Stimulated activated CD4-positive, alpha-beta T cell treated with anti-CD3 and anti-CD28 coated beads, Interleukin-4, amount 100 ng/mL, for 1 hour (primary cell): ENCODE measurements around the gene BIN2.

Experiments used
- DNase-seq: peaks from one replicate; pipeline ENCODE4 v3.0.0-alpha.2; 2020

BIN2 gene

GRCh38 chr12:51323966-51324895 lies at the start of gene BIN2:
BIN2 (minus strand) TSS chr12:51324174; CDS start chr12:51324102, 72 bp downstream.
- DNase-seq: peak; percentile 66

- no peak for DNase-seq
Observed at GRCh38 chr12:51373187-51373586, 49.2 kb upstream of the BIN2 start.

GRCh38 chr12:51372021-51372420 lies 48.0 kb upstream of the BIN2 start:
- DNase-seq: no peak

GRCh38 chr12:51371295-51371953 lies 47.5 kb upstream of the BIN2 start:
- no peak for DNase-seq

GRCh38 chr12:51370667-51371066 lies 46.7 kb upstream of the BIN2 start:
- no peak for DNase-seq

- DNase-seq: no peak
Observed at GRCh38 chr12:51369581-51369980, 45.6 kb upstream of the BIN2 start.

GRCh38 chr12:51368640-51369517 lies 44.9 kb upstream of the BIN2 start:
- peak; percentile 71 for DNase-seq

- no peak for DNase-seq
Observed at GRCh38 chr12:51365276-51365675, 41.3 kb upstream of the BIN2 start.

- DNase-seq: no peak
Observed at GRCh38 chr12:51364001-51364400, 40.0 kb upstream of the BIN2 start.

- DNase-seq: no peak
Observed at GRCh38 chr12:51362747-51363342, 38.9 kb upstream of the BIN2 start.

- no peak for DNase-seq
Observed at GRCh38 chr12:51362307-51362706, 38.3 kb upstream of the BIN2 start.

- DNase-seq: no peak
Observed at GRCh38 chr12:51361161-51362016, 37.4 kb upstream of the BIN2 start.

- no peak for DNase-seq
Observed at GRCh38 chr12:51360315-51360714, 36.3 kb upstream of the BIN2 start.

GRCh38 chr12:51359851-51360250 lies 35.9 kb upstream of the BIN2 start:
- DNase-seq: no peak

GRCh38 chr12:51358496-51358895 lies 34.5 kb upstream of the BIN2 start:
- no peak for DNase-seq

- no peak for DNase-seq
Observed at GRCh38 chr12:51357374-51358047, 33.5 kb upstream of the BIN2 start.

GRCh38 chr12:51351913-51352532 lies 28.0 kb upstream of the BIN2 start:
- no peak for DNase-seq

- no peak for DNase-seq
Observed at GRCh38 chr12:51349026-51349425, 25.1 kb upstream of the BIN2 start.

- no peak for DNase-seq
Observed at GRCh38 chr12:51348116-51348515, 24.1 kb upstream of the BIN2 start.

- no peak for DNase-seq
Observed at GRCh38 chr12:51346581-51346980, 22.6 kb upstream of the BIN2 start, which contains the start of gene CELA1. CELA1 (minus strand) TSS chr12:51346679; CDS start chr12:51346638, 41 bp downstream.

- no peak for DNase-seq
Observed at GRCh38 chr12:51345681-51346080, 21.7 kb upstream of the BIN2 start.
